Measurements from ENCODE around the gene SLC39A5.
"Not testable (repeated sequence)": the region's sequence is repeated elsewhere in the genome, so short reads cannot be mapped to it uniquely, and the experiment has no call there.

DNA sequence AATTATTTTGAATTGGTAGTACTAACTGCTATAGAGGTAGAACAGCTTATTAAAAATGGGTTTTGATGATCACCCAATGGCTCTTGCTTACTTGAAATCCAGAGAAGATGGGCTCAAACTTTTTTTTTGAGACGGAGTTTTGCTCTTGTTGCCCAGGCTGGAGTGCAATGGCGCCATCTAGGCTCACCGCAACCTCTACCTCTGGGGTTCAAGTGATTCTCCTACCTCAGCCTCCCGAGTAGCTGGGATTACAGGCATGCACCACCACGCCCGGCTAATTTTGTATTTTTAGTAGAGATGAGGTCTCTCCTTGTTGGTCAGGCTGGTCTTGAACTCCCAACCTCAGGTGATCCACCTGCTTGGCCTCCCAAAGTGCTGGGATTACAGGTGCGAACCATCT is 33.1 kb downstream of the SLC39A5 start:
- TF ChIP-seq, protein P1, sequence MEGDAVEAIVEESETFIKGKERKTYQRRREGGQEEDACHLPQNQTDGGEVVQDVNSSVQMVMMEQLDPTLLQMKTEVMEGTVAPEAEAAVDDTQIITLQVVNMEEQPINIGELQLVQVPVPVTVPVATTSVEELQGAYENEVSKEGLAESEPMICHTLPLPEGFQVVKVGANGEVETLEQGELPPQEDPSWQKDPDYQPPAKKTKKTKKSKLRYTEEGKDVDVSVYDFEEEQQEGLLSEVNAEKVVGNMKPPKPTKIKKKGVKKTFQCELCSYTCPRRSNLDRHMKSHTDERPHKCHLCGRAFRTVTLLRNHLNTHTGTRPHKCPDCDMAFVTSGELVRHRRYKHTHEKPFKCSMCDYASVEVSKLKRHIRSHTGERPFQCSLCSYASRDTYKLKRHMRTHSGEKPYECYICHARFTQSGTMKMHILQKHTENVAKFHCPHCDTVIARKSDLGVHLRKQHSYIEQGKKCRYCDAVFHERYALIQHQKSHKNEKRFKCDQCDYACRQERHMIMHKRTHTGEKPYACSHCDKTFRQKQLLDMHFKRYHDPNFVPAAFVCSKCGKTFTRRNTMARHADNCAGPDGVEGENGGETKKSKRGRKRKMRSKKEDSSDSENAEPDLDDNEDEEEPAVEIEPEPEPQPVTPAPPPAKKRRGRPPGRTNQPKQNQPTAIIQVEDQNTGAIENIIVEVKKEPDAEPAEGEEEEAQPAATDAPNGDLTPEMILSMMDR (IDR thresholded peaks at IDR 0.05), result not testable (repeated sequence)
- not testable (repeated sequence) for TF ChIP-seq POLR2A (IDR thresholded peaks at IDR 0.05)
